Neutrophil (primary cell): ENCODE measurements around the gene PITPNC1.
"Not testable (repeated sequence)": the region's sequence is repeated elsewhere in the genome, so short reads cannot be mapped to it uniquely, and the experiment has no call there.

ENCODE experiments used
- H3K27ac ChIP-seq: fragments of 200-600 bp; sonication (generic); 2 replicates; pipeline ENCODE4 v1.5.1; 2016; ENCODE audit warnings: mild to moderate bottlenecking, moderate library complexity
- H3K27me3 ChIP-seq: fragments of 200-600 bp; sonication (generic); 2 replicates; pipeline ENCODE4 v1.6.0; 2016; ENCODE audit warnings: mild to moderate bottlenecking
- H3K36me3 ChIP-seq: fragments of 200-600 bp; sonication (generic); 2 replicates; pipeline ENCODE4 v1.5.1; 2017
- H3K4me1 ChIP-seq, 2 experiments: fragments of 200-600 bp in 1 of 2; sonication (generic) in 1 of 2; 1 replicate in 1 of 2; 2 replicates in 1 of 2; pipeline versions ENCODE4 v1.5.1 to v1.6.1; 2013 to 2016; ENCODE audit warnings: low read depth in 1 of 2, low read length in 1 of 2, mild to moderate bottlenecking in 1 of 2, moderate library complexity in 1 of 2; ENCODE audit not compliant: control insufficient read depth in 1 of 2, insufficient read depth in 1 of 2
- H3K4me3 ChIP-seq, 2 experiments: fragments of 200-600 bp in 1 of 2; sonication (generic) in 1 of 2; 1 replicate in 1 of 2; 2 replicates in 1 of 2; pipeline ENCODE4 v1.5.1; 2013 to 2016; ENCODE audit warnings: low read depth in 1 of 2, low read length in 1 of 2, mild to moderate bottlenecking in 1 of 2, moderate library complexity in 1 of 2
- H3K9me3 ChIP-seq: fragments of 200-600 bp; sonication (generic); 2 replicates; pipeline ENCODE4 v1.5.1; 2016
- CTCF ChIP-seq: fragments of 200-600 bp; sonication (generic); IDR thresholded peaks from 2 replicates; pipeline ENCODE4 v1.5.1; 2016; ENCODE audit warnings: antibody characterized with exemption

The PITPNC1 gene

GRCh38 chr17:67415291-67415690 is 38.2 kb downstream of the PITPNC1 start:
- H3K27me3 ChIP-seq = no peaks in the 10 kb centered on the region
- H3K9me3 ChIP-seq = no peaks in the 10 kb centered on the region
- no peak for TF ChIP-seq CTCF
- peaks cover 16 to 19% of the 10 kb centered on the region in 2 experiments for H3K4me1 ChIP-seq
- H3K36me3 ChIP-seq = no peaks in the 10 kb centered on the region
- H3K4me3 ChIP-seq = no peak overlapping the region
- no peak overlapping the region for H3K27ac ChIP-seq

DNA sequence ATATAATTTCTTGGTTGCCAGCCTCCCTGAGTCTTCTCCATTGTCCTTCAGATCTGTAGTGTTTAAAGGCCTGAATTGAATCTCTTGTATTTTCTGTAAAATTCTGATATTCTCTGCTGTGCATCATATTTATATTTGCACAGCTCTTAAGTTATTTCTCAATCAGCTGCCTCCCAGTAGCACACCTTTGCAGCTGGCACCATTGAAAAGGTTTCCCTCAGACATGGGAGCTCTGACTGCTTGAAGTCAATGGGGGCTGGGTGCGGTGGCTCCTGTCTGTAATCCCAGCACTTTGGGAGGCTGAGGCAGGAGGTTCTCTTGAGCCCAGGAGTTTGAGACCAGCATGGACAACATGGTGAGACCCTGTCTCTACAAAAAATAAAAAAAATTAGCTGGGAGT is 40.4 kb downstream of the PITPNC1 start:
- no peaks in the 10 kb centered on the region for H3K27me3 ChIP-seq
- no peak overlapping the region for H3K27ac ChIP-seq
- H3K4me3 ChIP-seq = no peak overlapping the region
- H3K4me1 ChIP-seq = peaks cover 26 to 29% of the 10 kb centered on the region in 2 experiments
- H3K36me3 ChIP-seq = no peaks in the 10 kb centered on the region
- no peak for TF ChIP-seq CTCF
- H3K9me3 ChIP-seq = no peaks in the 10 kb centered on the region

DNA sequence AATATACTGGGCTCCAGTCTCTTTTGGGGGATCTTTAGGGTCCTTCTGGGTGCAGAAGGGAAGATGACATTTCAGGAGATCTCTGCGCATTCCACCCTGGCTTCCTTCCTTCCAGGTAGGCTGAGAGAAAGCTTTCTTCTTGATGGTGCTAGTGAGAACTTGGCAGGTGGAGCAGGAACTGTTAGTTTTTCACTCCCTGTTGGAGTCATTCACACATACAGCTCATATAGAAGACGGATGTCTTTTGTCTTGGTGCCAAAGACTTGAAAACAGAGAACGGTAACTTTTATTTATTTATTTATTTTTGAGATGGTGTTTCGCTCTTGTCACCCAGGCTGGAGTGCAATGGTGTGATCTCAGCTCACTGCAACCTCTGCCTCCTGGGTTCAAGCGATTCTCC is 43.9 kb downstream of the PITPNC1 start:
- no peaks in the 10 kb centered on the region for H3K9me3 ChIP-seq
- TF ChIP-seq CTCF = no peak
- H3K4me3 ChIP-seq = no peak overlapping the region
- H3K36me3 ChIP-seq = no peaks in the 10 kb centered on the region
- peak overlapping the region; percentile 64 for H3K27ac ChIP-seq
- H3K27me3 ChIP-seq = no peaks in the 10 kb centered on the region
- H3K4me1 ChIP-seq = peaks cover 41 to 42% of the 10 kb centered on the region in 2 experiments

GRCh38 chr17:67421869-67422273 is 44.8 kb downstream of the PITPNC1 start:
- Histone ChIP-seq H3K27me3 (no peaks in the 10 kb centered on the region), H3K4me1 (peaks cover 35 to 42% of the 10 kb centered on the region in 2 experiments), H3K27ac (peak overlapping the region; percentile 64), H3K9me3 (no peaks in the 10 kb centered on the region), H3K36me3 (no peaks in the 10 kb centered on the region), H3K4me3 (no peak overlapping the region)
- TF ChIP-seq CTCF = no peak

DNA sequence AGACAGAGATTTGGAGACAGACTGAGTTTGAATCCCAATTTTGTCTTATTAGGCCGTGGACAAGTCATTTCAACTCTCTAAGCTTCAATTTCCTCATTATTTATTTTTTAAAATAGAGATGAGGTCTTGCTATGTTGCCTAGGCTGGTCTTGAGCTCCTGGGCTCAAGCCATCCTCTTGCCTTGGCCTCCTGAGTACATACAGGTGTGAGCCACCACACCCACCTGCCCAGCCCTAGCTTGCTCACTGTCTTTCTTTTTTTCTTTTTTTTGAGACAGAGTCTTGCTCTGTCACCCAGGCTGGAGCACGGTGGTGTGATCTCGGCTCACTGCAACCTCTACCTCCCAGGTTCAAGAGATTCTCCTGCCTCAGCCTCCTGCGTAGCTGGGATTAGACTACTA is 45.2 kb downstream of the PITPNC1 start:
- not testable (repeated sequence) for H3K9me3 ChIP-seq, H3K4me3 ChIP-seq, H3K36me3 ChIP-seq, H3K27me3 ChIP-seq
- peaks cover 35 to 42% of the 10 kb centered on the region in 2 experiments for H3K4me1 ChIP-seq
- peak overlapping the region; percentile 64 for H3K27ac ChIP-seq

GRCh38 chr17:67422897-67423296 is 45.8 kb downstream of the PITPNC1 start:
- Histone ChIP-seq H3K36me3 (no peaks in the 10 kb centered on the region), H3K27ac (peak overlapping the region; percentile 64), H3K4me3 (no peak overlapping the region), H3K9me3 (no peaks in the 10 kb centered on the region), H3K4me1 (peaks cover 35 to 42% of the 10 kb centered on the region in 2 experiments), H3K27me3 (no peaks in the 10 kb centered on the region)
- TF ChIP-seq CTCF = no peak
